NCI-H1930 (cell line): ENCODE measurements around the gene IQGAP2.
"Not testable (repeated sequence)": the region's sequence is repeated elsewhere in the genome, so short reads cannot be mapped to it uniquely, and the experiment has no call there.

ENCODE experiments used
- DNase-seq, 2 experiments: peaks; one replicate each; lab custom pipeline; 2025; lab: John Stamatoyannopoulos, UW

Gene IQGAP2

DNA sequence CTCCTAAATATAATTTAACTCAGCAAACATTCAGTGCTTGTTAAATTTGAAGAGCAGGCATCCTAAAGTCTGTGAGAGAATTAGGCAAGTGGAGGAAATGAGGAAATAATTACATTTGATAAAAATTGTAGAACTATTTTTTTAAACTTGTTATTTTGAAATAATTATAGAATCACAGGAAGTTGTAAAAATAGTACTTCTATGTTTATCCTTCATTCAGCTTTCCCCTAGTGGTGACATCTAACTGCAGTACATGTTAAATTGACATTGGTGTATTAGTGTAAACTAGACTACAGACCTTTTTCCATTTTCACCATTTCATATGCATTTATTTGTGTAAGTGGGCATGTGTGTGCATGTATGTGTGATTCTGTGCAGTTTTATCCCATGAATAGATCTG is 168.5 kb downstream of the IQGAP2 start:
- DNase-seq: no peak

DNA sequence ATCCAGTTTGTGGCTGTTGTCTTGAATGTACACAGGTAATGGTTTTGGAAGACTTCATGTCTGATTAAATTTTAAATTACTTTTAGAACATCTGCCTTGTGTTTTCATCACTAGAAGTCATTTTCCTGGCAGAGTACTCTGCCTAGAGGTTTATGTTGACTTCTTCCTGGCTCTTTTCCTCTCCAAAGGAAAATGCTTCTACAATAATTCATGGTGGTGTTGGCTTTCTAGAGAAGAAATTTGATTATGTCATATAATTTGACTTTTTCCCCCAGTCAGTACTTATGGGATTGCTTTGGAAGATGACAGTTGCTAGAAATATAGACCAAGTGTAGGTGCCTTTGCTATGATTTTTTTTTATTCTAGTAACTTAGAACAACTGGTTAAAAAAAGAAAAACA is 173.4 kb downstream of the IQGAP2 start:
- DNase-seq: no peak

DNA sequence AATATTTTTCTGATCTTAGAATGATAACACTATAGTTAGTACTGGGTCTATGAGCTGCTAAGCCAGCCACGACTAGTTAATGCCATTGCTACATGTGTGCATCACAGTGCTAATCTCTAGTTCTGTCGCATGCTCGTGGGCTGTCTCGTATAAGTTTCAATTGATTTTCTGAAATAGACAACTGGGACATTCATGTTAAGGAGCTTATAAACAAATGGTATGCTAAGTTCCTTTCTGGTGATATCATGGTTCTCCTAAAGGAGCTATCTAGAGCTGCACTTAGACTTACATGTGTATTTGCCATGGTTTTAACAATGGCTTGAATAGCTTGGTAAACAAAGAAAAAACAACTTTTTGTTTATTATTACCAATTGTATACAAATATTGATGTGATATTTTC is 173.9 kb downstream of the IQGAP2 start:
- no peak for DNase-seq

- DNase-seq: no peak
Measured at GRCh38 chr5:76579166-76579937, 176.3 kb downstream of the IQGAP2 start.

DNA sequence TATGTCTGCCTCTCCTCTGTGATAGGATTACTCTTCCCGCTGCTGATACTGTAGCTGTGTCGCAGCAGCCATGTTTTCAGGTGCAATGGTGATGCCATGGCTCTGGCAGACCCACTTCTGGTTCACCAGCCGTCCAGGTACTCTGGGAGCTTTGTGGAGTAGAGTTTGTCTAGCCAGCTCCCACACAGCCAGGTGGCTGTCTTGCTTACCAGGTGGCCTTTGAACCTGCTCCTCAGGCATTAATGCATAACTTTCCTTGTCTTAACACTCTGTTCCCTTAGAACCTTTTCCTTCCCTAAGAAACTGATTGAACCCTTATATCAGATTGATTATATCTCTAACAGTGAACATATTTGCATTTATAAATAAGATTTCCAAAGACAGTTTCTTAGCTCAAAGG is 177.9 kb downstream of the IQGAP2 start:
- DNase-seq: no peak

DNA sequence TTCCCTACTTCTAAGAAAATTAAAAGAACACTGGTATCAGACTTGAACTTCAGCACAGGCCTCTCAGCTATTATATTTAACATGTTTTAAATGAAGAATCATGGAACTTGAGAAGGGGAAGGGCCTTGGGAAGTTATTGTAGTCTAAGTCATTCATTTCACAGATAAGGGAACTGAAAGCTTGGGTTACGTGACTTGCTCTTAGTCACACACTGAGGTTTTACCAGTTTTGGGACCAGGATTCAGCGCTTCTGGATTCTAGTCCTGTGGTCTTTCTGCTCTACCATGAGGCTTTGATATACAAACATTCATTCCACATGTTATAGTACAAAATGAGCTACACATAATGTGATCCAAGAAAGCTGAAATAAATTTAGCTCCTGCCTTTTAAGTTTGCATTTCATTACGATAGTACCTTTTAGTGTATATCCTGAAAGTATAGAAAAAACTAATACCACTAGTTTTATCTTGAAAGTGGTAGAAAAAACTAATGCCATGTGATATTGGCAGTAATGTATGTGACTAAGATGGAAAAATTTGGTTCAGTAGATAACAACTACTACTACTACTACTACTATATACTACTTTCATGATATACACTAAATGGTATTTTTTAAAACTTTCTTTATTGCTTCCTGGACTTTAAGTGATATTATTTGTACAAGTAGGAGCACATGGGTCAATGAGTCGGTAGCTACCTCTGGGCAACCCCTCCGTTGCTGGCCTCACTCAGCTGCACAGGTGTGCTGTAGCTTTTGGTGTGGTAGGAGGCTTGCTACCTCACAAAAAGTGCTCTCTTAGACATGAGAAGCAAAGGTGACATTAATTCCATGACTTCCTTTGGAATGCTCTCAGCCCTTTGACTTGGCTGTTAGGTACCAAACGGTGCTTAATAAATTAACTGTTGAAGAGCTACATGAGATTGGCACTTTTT is 179.4 kb downstream of the IQGAP2 start:
- DNase-seq: no peak

GRCh38 chr5:76583163-76584047 is 180.3 kb downstream of the IQGAP2 start:
- DNase-seq: no peak

DNA sequence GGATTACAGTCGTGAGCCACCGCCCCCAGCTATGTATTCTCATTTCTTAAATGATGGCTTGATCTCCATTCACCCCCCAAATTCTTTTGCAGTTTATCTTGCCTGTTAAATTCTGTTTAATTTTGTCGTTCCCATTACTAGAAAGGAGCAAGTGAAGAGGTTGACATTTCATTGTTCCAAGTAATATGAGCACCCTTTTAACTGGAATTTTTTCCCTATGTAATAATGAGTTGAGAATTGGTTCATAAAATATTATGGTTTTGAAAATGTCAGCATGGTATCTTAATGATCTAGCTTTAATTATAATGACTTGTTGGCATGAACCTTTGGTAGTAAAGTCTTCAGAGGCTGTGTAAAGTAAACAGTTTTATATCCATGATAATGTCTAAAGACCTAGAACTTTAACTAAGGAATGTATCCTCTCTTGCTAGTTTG is 182.7 kb downstream of the IQGAP2 start:
- no peak for DNase-seq

GRCh38 chr5:76586531-76586930 is 183.4 kb downstream of the IQGAP2 start:
- no peak for DNase-seq

DNA sequence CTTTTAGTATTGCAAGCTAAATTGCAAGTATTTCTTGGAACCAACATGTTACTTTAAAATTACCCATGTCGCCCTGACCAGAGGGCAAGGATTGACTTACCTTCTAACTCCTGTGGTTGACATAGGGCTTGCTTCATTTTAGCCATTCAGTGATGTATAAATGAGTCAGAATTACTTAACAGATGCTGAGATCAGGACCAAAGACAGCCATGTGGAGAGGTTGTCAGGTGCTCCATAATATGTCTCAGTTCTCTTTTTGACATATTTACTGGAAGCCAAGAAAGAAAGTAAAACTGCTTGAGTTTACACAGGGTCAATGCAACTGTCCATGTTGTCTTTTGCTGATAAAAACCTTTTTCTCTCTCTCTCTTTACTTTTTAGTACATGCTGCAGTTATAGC is 186.9 kb downstream of the IQGAP2 start:
- DNase-seq: no peak

GRCh38 chr5:76591366-76591765 is 188.3 kb downstream of the IQGAP2 start:
- no peak for DNase-seq

DNA sequence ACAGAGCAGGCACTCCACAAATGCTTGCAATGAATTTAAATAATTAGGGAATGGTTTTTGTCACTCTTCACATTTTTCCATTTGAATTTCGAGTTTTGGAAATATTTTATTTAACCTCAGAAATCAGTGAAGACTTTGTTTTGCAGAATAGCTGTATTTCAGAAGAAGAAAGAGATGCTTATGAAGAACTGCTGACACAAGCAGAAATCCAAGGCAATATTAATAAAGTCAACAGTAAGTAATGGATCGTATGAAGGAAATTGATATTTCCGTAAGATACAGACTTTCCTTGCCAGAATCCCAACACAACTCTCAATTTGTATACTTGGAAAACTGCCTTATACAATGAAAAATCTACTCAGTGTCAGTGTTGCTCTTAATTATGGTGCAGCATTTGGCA is 189.6 kb downstream of the IQGAP2 start:
- DNase-seq: no peak

DNA sequence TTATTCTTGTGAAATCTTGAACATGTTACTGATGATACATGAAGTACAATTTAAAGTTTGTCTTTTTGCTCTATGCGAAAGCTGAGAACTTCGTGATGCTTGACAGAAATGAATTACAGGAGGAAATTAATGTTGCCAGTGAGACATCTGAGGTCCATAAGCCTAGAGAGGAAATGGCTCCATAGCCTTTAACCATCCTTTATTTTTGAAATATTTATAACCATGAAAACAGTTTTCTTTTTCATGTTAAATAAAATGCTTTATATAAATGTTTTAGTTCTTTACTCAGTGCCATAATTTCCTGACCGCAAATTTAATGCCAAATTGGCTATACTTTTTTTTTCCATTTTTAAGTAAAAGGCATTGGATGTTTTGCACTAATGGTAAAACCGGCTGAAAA is 191.0 kb downstream of the IQGAP2 start:
- DNase-seq: no peak

DNA sequence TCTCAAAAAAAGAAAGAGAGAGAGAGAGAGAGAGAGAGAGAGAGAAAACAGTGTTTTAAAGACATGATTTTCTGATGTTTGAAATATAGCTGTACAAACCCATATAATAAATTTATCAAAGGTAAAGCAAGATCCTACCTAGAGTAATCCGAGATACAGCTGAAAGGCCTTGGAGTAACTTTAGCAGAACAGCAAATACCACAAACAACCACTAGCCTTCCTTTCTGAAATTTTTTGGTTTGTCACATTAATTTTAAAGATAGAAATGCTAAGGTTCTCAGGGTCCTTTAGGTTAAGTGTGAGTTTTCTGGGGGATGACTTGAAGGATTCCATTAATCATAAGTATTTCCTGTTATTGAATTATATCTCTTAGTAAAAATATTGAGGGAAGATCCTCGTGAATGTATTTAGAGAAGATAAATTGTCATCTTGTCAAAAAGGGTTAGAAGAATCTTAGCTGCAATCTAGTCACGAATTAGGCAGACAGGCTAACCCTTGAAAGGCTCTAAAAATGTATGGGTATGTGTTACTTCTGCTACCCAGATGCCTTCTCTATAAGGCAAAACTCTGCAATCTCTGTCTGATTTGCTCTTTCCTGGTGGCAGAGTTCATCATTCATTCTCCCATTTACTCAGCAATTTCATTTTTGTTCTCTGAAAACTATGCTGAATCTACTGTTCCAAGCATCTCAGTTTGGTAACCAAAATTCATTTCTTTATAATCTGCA is 192.8 kb downstream of the IQGAP2 start:
- no peak for DNase-seq

- DNase-seq: no peak
Measured at GRCh38 chr5:76598531-76598930, 195.4 kb downstream of the IQGAP2 start.

DNA sequence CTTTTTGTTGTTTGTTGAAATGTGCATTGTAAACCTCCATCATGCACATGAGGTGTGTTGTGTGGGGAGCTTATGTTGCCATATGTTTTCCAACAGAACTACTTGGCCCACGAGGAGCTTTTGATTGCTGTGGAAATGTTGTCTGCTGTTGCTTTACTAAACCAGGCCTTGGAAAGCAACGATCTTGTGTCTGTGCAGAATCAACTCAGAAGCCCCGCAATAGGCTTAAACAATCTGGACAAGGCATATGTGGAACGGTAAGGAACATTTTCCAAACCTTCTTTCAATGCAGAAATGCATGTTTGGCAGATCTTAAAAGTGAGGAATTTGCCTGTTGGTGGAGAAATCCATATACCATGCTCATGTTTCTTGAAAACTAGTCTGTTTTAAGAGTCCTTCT is 197.6 kb downstream of the IQGAP2 start:
- no peak for DNase-seq

GRCh38 chr5:76601470-76601869 is 198.4 kb downstream of the IQGAP2 start:
- DNase-seq: peak; percentile 7 to 19

GRCh38 chr5:76602094-76602726 is 199.1 kb downstream of the IQGAP2 start:
- no peak for DNase-seq

- DNase-seq: not testable (repeated sequence)
Measured at GRCh38 chr5:76603991-76604390, 200.9 kb downstream of the IQGAP2 start.

DNA sequence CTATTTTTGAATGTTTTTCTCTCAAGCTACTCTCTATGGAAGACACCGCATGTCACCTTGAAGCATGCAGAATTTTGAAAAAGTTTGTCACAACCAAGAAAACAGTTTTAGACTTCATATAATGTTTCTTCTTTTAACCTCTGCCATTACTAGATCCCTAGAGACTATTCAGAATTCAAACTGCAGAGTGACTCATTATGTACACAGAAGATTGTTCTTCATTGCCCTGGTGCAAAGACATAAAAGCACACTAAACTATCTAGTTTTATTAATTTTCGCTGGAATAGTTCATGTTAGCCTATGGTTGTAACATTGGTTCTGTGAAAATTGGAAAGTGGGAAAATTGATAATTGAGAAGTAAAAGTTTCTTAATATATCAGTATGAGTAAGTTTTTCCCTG is 201.8 kb downstream of the IQGAP2 start:
- DNase-seq: no peak

DNA sequence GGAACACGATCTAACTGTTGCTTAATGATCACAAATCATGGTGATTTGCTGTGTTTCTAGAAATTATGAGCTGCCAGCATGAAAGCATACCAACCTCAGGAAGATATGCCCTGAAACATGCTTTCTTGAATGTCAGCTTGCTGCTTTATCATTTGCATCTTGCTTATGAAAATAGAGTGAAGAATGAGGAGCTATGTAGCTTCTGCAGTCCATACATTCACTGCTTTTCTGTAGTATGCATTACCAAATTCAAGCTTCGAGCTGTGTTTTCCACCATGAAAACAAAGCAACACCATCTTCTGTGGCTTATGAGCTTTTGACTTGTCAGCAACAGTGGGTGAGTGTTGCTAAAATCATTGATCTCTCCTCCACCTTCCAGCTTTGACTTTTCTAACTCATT is 203.6 kb downstream of the IQGAP2 start:
- no peak for DNase-seq
